H1 (cell line): Measurements from ENCODE around the gene PSMB9. TPM values are rescaled to one million over a fixed set of nuclear protein-coding genes. Genes with fewer than 3 reads are reported as not detected.

Experiments
- CTCF ChIA-PET: fragments of 300-600 bp; sonication (Branson Sonifier 250); formaldehyde crosslinking; loops from one replicate; lab custom pipeline; 2021; ENCODE audit not compliant: partially characterized antibody; lab: Charles Lee
- POLR2A ChIA-PET: fragments of 300-600 bp; sonication (Branson Sonifier 250); formaldehyde crosslinking; loops from one replicate; lab custom pipeline; 2021; ENCODE audit warnings: inconsistent platforms; ENCODE audit not compliant: partially characterized antibody; lab: Charles Lee
- DNase-seq, 2 experiments: peaks; one replicate each; pipeline versions ENCODE4 v3.0.0 to v3.0.0-alpha.2; 2010 to 2022; ENCODE audit warnings: low spot score in 2 of 2, low read depth in 1 of 2, mixed read lengths in 1 of 2
- FAIRE-seq: peaks from 2 replicates; lab custom pipeline; 2011; peaks lifted over from hg19 to GRCh38; lab: Jason Lieb, UNC
- H2AFZ ChIP-seq: 2 replicates; pipeline ENCODE4 v1.8.1; 2012; ENCODE audit warnings: low read length, inconsistent platforms
- H2AK5ac ChIP-seq: 2 replicates; pipeline ENCODE4 v1.6.1; 2013; ENCODE audit warnings: low read depth, low read length
- H2BK120ac ChIP-seq: replicated peaks from 2 replicates; pipeline ENCODE3; 2013; ENCODE audit warnings: low read depth, low read length, inconsistent platforms
- H2BK12ac ChIP-seq: 2 replicates; pipeline ENCODE4 v1.6.1; 2013; ENCODE audit warnings: low read depth, low read length
- H2BK15ac ChIP-seq: 2 replicates; pipeline ENCODE4 v1.6.1; 2013; ENCODE audit warnings: low read length
- H2BK20ac ChIP-seq: 2 replicates; pipeline ENCODE4 v1.6.1; 2013; ENCODE audit warnings: low read length
- H2BK5ac ChIP-seq: 2 replicates; pipeline ENCODE4 v1.6.1; 2013; ENCODE audit warnings: low read depth, low read length
- H3K14ac ChIP-seq: 2 replicates; pipeline ENCODE4 v1.6.1; 2013; ENCODE audit warnings: inconsistent platforms; ENCODE audit not compliant: insufficient read length
- H3K18ac ChIP-seq: 2 replicates; pipeline ENCODE4 v1.6.1; 2013; ENCODE audit warnings: low read length; ENCODE audit errors: extremely low read depth
- H3K23ac ChIP-seq: 2 replicates; pipeline ENCODE4 v1.6.1; 2013; ENCODE audit warnings: inconsistent platforms; ENCODE audit not compliant: insufficient read length
- H3K23me2 ChIP-seq: 2 replicates; pipeline ENCODE4 v1.6.1; 2013; ENCODE audit warnings: low read depth, low read length
- H3K27ac ChIP-seq: 2 replicates; pipeline ENCODE4 v1.6.1; 2011; ENCODE audit warnings: low read depth, low read length, inconsistent platforms
- H3K27me3 ChIP-seq, 4 experiments: replicated peaks in 1 of 4; 1 replicate in 1 of 4; 2 replicates in 3 of 4; pipeline versions ENCODE4 v1.6.1 to v1.8.1; 2011 to 2013; ENCODE audit warnings: low read length in 3 of 4, mild to moderate bottlenecking in 3 of 4, inconsistent platforms in 2 of 4, mixed read lengths in 2 of 4, moderate library complexity in 1 of 4; ENCODE audit not compliant: control insufficient read depth in 3 of 4, insufficient read depth in 3 of 4; ENCODE audit errors: extremely low read depth in 1 of 4
- H3K36me3 ChIP-seq, 4 experiments: 2 replicates each; pipeline versions ENCODE4 v1.6.1 to v1.8.1; 2011 to 2013; ENCODE audit warnings: mild to moderate bottlenecking in 4 of 4, low read length in 3 of 4, moderate library complexity in 2 of 4, control low read depth in 1 of 4, inconsistent platforms in 1 of 4; ENCODE audit not compliant: insufficient read depth in 4 of 4, control insufficient read depth in 2 of 4
- H3K4ac ChIP-seq: replicated peaks from 2 replicates; pipeline ENCODE3; 2013; ENCODE audit warnings: low read length, low read depth, mixed read lengths, inconsistent platforms; ENCODE audit not compliant: insufficient read length
- H3K4me1 ChIP-seq, 4 experiments: replicated peaks in 1 of 4; 1 replicate in 1 of 4; 2 replicates in 3 of 4; pipeline versions ENCODE4 v1.6.1 to v1.8.1; 2011 to 2013; ENCODE audit warnings: low read length in 3 of 4, inconsistent platforms in 2 of 4, mixed read lengths in 1 of 4; ENCODE audit not compliant: insufficient read depth in 4 of 4, control insufficient read depth in 3 of 4
- H3K4me2 ChIP-seq, 2 experiments: 2 replicates each; pipeline versions ENCODE4 v1.6.1 to v1.8.1; 2011 to 2013; ENCODE audit warnings: low read depth in 2 of 2, low read length in 2 of 2, control low read depth in 1 of 2, inconsistent platforms in 1 of 2, mild to moderate bottlenecking in 1 of 2; ENCODE audit not compliant: insufficient read depth in 1 of 2
- H3K4me3 ChIP-seq, 4 experiments: fragments of 200-600, 300-600 bp in 1 of 4; sonication (generic), shearing (Covaris generic), sonication (Bioruptor Twin) in 1 of 4; 2 replicates each; pipeline versions ENCODE4 v1.5.1 to v1.8.1; 2011 to 2016; ENCODE audit warnings: low read length in 4 of 4, low read depth in 3 of 4, control low read depth in 2 of 4, inconsistent platforms in 2 of 4, mild to moderate bottlenecking in 2 of 4, mixed read lengths in 1 of 4, moderate library complexity in 1 of 4; ENCODE audit not compliant: insufficient read depth in 2 of 4; ENCODE audit errors: extremely low read depth in 1 of 4
- H3K56ac ChIP-seq: replicated peaks from 2 replicates; pipeline ENCODE3; 2013; ENCODE audit warnings: low read depth, mild to moderate bottlenecking, mixed read lengths, low read length, inconsistent platforms; ENCODE audit not compliant: insufficient read length
- H3K79me1 ChIP-seq: 2 replicates; pipeline ENCODE4 v1.6.1; 2013; ENCODE audit warnings: low read depth, low read length, control low read depth
- H3K79me2 ChIP-seq, 2 experiments: 2 replicates each; pipeline versions ENCODE4 v1.6.1 to v1.8.1; 2012 to 2013; ENCODE audit warnings: low read length in 2 of 2, mild to moderate bottlenecking in 2 of 2, inconsistent platforms in 1 of 2; ENCODE audit not compliant: insufficient read depth in 2 of 2, control insufficient read depth in 1 of 2
- H3K9ac ChIP-seq, 4 experiments: replicated peaks in 1 of 4; 1 replicate in 1 of 4; 2 replicates in 3 of 4; pipeline versions ENCODE4 v1.6.1 to v1.8.1; 2011 to 2013; ENCODE audit warnings: low read depth in 3 of 4, low read length in 3 of 4, control low read depth in 2 of 4, mild to moderate bottlenecking in 2 of 4, moderate library complexity in 2 of 4, inconsistent platforms in 1 of 4; ENCODE audit errors: extremely low read depth in 1 of 4
- H3K9me3 ChIP-seq, 2 experiments: 2 replicates each; pipeline versions ENCODE4 v1.6.1 to v1.8.1; 2012 to 2013; ENCODE audit warnings: mild to moderate bottlenecking in 2 of 2, moderate library complexity in 2 of 2, control low read depth in 1 of 2, inconsistent platforms in 1 of 2, low read depth in 1 of 2, low read length in 1 of 2, mixed read lengths in 1 of 2; ENCODE audit not compliant: insufficient read depth in 2 of 2
- H4K20me1 ChIP-seq, 2 experiments: replicated peaks in 1 of 2; 2 replicates each; pipeline versions ENCODE3 to v1.8.1; 2011 to 2013; ENCODE audit warnings: inconsistent platforms in 2 of 2, low read length in 2 of 2, mild to moderate bottlenecking in 1 of 2; ENCODE audit not compliant: insufficient read depth in 2 of 2, control insufficient read depth in 1 of 2
- H4K5ac ChIP-seq: 2 replicates; pipeline ENCODE4 v1.6.1; 2013; ENCODE audit warnings: low read length, low read depth, mixed read lengths, inconsistent platforms; ENCODE audit not compliant: insufficient read length
- H4K8ac ChIP-seq: 2 replicates; pipeline ENCODE4 v1.8.0; 2013; ENCODE audit warnings: mild to moderate bottlenecking, moderate library complexity, low read length, inconsistent platforms; ENCODE audit not compliant: insufficient read depth; ENCODE audit errors: extremely low read depth
- H4K91ac ChIP-seq: replicated peaks from 2 replicates; pipeline ENCODE3; 2013; ENCODE audit warnings: low read length, mixed read lengths, inconsistent platforms; ENCODE audit not compliant: insufficient read length
- CTCF ChIP-seq, 3 experiments: IDR thresholded peaks; 1 replicate in 2 of 3; 2 replicates in 1 of 3; pipeline versions ENCODE4 v1.5.1 to v1.6.1; 2011; ENCODE audit warnings: low read length in 3 of 3, mild to moderate bottlenecking in 3 of 3, inconsistent platforms in 2 of 3, low read depth in 1 of 3, moderate library complexity in 1 of 3; ENCODE audit not compliant: insufficient read depth in 1 of 3; ENCODE audit errors: control extremely low read depth in 1 of 3
- RAD21 ChIP-seq, 2 experiments: IDR thresholded peaks in 1 of 2; conservative IDR thresholded peaks in 1 of 2; 2 replicates each; pipeline ENCODE4 v1.6.1; 2011; ENCODE audit warnings: low read depth in 2 of 2, low read length in 2 of 2, improper control_type of control experiment in 1 of 2, inconsistent platforms in 1 of 2, mild to moderate bottlenecking in 1 of 2, moderate library complexity in 1 of 2
- SIRT6 ChIP-seq: IDR thresholded peaks from one replicate; pipeline ENCODE4 v1.7.1; 2012; ENCODE audit warnings: low read length, inconsistent platforms
- SUZ12 ChIP-seq: fragments of 200-600 bp; sonication (generic); IDR thresholded peaks from 2 replicates; pipeline ENCODE4 v1.6.1; 2012; ENCODE audit warnings: mild to moderate bottlenecking, inconsistent platforms, low read length, moderate library complexity, mixed read lengths
- WGBS, 2 experiments: shearing (Covaris generic) in 1 of 2; methylation state at CpG; one replicate each; pipeline versions ENCODE4 v1.1.6 to v1.1.7; 2013 to 2015; ENCODE audit warnings: low lambda C conversion rate in 2 of 2, mixed read lengths in 2 of 2, inconsistent platforms in 1 of 2, low coverage in 1 of 2, missing lambda C conversion rate in 1 of 2; ENCODE audit not compliant: insufficient replicate concordance in 2 of 2, insufficient coverage in 1 of 2, insufficient read length in 1 of 2; ENCODE audit errors: extremely low coverage in 1 of 2, missing lambda C conversion rate in 1 of 2; 5-methylcytosine and 5-hydroxymethylcytosine counted together
- polyA plus RNA-seq, 7 experiments: library from polyadenylated mRNA; depleted of rRNA in 3 of 7; stranded (reverse) in 5 of 7; unstranded in 2 of 7; fragments of >200 nt in 5 of 7; fragments of 200-250 nt in 2 of 7; gene quantifications; 1 replicate in 5 of 7; 2 replicates in 1 of 7; 4 replicates in 1 of 7; pipeline versions ENCODE4 v1.2.1 to v1.2.3, GENCODE V29; 2011 to 2013; ENCODE audit warnings: missing spikeins in 2 of 7, mixed read lengths in 2 of 7
- total RNA-seq: library from RNA; stranded (reverse); fragmentation: NEBNext Ultra II Directional; extraction: Animal tissue kit (Norgen Biotek cat#: 25700); gene quantifications from 2 replicates; pipeline ENCODE4 v1.2.1, GENCODE V29; 2021

The PSMB9 gene
- total and polyA plus RNA-seq, 2 of the 8 experiments (the other 6 are each of a cell fraction or from before 2014, with no cell fraction given) = 4.5 to 22.8 TPM

DNA sequence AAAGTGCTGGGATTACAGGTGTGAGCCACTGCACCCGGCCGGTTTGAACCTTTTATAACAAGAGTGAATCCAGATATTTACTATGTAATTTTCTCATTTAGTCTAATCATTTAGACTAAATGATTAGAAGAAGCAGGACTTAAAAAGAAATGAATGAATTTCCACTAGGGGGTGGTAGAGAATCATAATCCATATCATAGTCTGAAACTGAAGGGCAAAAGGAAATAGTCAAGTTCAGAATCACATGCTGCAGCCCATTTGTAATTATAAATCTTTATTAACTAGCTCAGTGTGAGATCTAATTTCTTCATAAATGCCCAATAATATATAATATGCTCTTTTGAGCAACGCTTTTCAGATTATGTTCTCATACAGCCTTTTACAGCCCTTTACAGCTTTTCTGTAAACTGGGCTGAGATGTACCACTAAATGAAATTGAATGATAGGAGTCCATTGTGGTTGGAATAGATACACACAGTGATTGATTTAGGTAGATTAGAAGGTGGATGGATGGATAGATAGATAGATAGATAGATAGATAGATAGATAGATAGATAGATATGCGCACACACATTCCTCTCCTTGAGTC, 31.8 kb downstream of the PSMB9 start:
- no peak overlapping the region for H3K4me3 ChIP-seq
- H4K20me1 ChIP-seq = no peaks in the 10 kb centered on the region
- H4K91ac ChIP-seq = no peak overlapping the region
- H3K18ac ChIP-seq = no peak overlapping the region
- H3K23ac ChIP-seq = no peak overlapping the region
- no peaks in the 10 kb centered on the region for H3K79me1 ChIP-seq
- H3K36me3 ChIP-seq = no peaks in the 10 kb centered on the region
- TF ChIP-seq SUZ12 (no peak), CTCF (IDR thresholded peaks at IDR 0.05; ENCODE audit: control extremely low read depth in 1 of 3, insufficient read depth in 1 of 3, low read depth in 1 of 3, low read length in 3 of 3) (peak in 2 of 3 experiments; percentile 25 to 38; a peak in 2 of 4 replicates), RAD21 (IDR thresholded peaks at IDR 0.05 in 1 of 2, conservative IDR thresholded peaks at IDR 0.05 in 1 of 2; ENCODE audit: low read depth in 2 of 2, low read length in 2 of 2) (peak; percentile 63 to 67), SIRT6 (no peak)
- H3K14ac ChIP-seq = no peak overlapping the region
- no peak overlapping the region for H2BK15ac ChIP-seq
- no peak overlapping the region for H4K8ac ChIP-seq
- no peak overlapping the region for H2AK5ac ChIP-seq
- H3K27me3 ChIP-seq = no peaks in the 10 kb centered on the region
- H4K5ac ChIP-seq = no peak overlapping the region
- H2AFZ ChIP-seq = no peak overlapping the region
- no peak overlapping the region for H3K27ac ChIP-seq
- no peaks in the 10 kb centered on the region for H3K23me2 ChIP-seq
- H3K4ac ChIP-seq = no peak overlapping the region
- no peak overlapping the region for H2BK12ac ChIP-seq
- no peak overlapping the region for H2BK5ac ChIP-seq
- no peak for DNase-seq
- no peak overlapping the region for H2BK120ac ChIP-seq
- no peak overlapping the region for H3K56ac ChIP-seq
- H2BK20ac ChIP-seq = no peak overlapping the region
- WGBS, 2 experiments = 61% methylated on average over 4 of the region's 4 CpGs; no CpG with 5 or more reads in 1 of the 2 experiments
- POLR2A ChIA-PET = interaction anchor here (1.0 kb wide), 2 partner anchors 82 to 98 kb away, joined by 3 to 5 read pairs; no protein-coding TSS in a partner anchor
- no peaks in the 10 kb centered on the region for H3K9me3 ChIP-seq
- no peaks in the 10 kb centered on the region for H3K4me1 ChIP-seq
- H3K4me2 ChIP-seq = no peak overlapping the region
- no peak for FAIRE-seq
- no peaks in the 10 kb centered on the region for H3K79me2 ChIP-seq
- no peak overlapping the region for H3K9ac ChIP-seq
- CTCF ChIA-PET = interaction anchor here (0.6 to 3.1 kb wide), 40 partner anchors 8 to 681 kb away, joined by 3 to 23 read pairs (median 4); partner anchors contain the start of genes HLA-DMA and TAP2
